ENCODE measurements around the gene CA5A. TPM values are rescaled to one million over a fixed set of nuclear protein-coding genes. Genes with fewer than 3 reads are reported as not detected.

The CA5A gene
- total and polyA plus RNA-seq, 2 of the 13 experiments (the other 11 are each of a cell fraction or from before 2014, with no cell fraction given) = 66.8 to 106 TPM

- TF ChIP-seq E2F2 (CRISPR knock-in tag; IDR thresholded peaks at IDR 0.05; ENCODE audit: borderline replicate concordance) (no peak), ZNF563 (CRISPR knock-in tag; IDR thresholded peaks at IDR 0.05) (peak; percentile 29; the same call in 1 of the 2 replicates), ZBTB34 (CRISPR knock-in tag; IDR thresholded peaks at IDR 0.05) (0 out of 2 replicates have a peak, but pooled peaks have one; percentile 19), ZNF460 (CRISPR knock-in tag; IDR thresholded peaks at IDR 0.05; ENCODE audit: borderline replicate concordance) (no peak), NFKB2 (CRISPR knock-in tag; IDR thresholded peaks at IDR 0.05; ENCODE audit: borderline replicate concordance) (no peak), HHEX (CRISPR knock-in tag; IDR thresholded peaks at IDR 0.05) (no peak), ZBTB20 (CRISPR knock-in tag; IDR thresholded peaks at IDR 0.05; ENCODE audit: borderline replicate concordance, low read depth) (0 out of 2 replicates have a peak, but pooled peaks have one; percentile 7), ZSCAN31 (CRISPR knock-in tag; IDR thresholded peaks at IDR 0.05; ENCODE audit: low read depth) (peak; percentile 1; the same call in 1 of the 2 replicates), ARID2 (CRISPR knock-in tag; IDR thresholded peaks at IDR 0.05; ENCODE audit: borderline replicate concordance) (peak; percentile 46; the same call in 1 of the 2 replicates), ATF4 (CRISPR knock-in tag; IDR thresholded peaks at IDR 0.05) (no peak), ZBTB37 (CRISPR knock-in tag; IDR thresholded peaks at IDR 0.05) (no peak), ZNF431 (CRISPR knock-in tag; IDR thresholded peaks at IDR 0.05; ENCODE audit: borderline replicate concordance, low read depth) (no peak), ARHGAP35 (CRISPR knock-in tag; IDR thresholded peaks at IDR 0.05; ENCODE audit: borderline replicate concordance) (no peak), ZNF652 (CRISPR knock-in tag; IDR thresholded peaks at IDR 0.05; ENCODE audit: borderline replicate concordance, low read depth) (no peak), ZBTB26 (CRISPR knock-in tag; IDR thresholded peaks at IDR 0.05; ENCODE audit: borderline replicate concordance) (no peak), ZSCAN20 (CRISPR knock-in tag; IDR thresholded peaks at IDR 0.05; ENCODE audit: borderline replicate concordance) (no peak; the same call in 1 of the 2 replicates), ZXDC (CRISPR knock-in tag; IDR thresholded peaks at IDR 0.05) (no peak), TBP (CRISPR knock-in tag; IDR thresholded peaks at IDR 0.05) (no peak)
Observed at GRCh38 chr16:87951552-87952538, 15.5 kb upstream of the CA5A start (continued).
